HepG2 (cell line): ENCODE measurements around the gene PARP3. TPM values are rescaled to one million over a fixed set of nuclear protein-coding genes. Genes with fewer than 3 reads are reported as not detected.

Experiments
- ATAC-seq: fragments of 200-7000 bp; cut with Tn5 transposase; 3 replicates; pipeline ENCODE4 v1.9.1; 2020; ENCODE audit warnings: mild to moderate bottlenecking, moderate library complexity
- BruUV-seq: library from RNA; stranded (reverse); fragments of 400-500 nt; replicated peaks from 2 replicates; lab custom pipeline; 2021; lab: Mats Ljungman, UMichigan
- CTCF ChIA-PET: fragments of 300-600 bp; formaldehyde crosslinking; extraction: SDS; loops from one replicate; lab custom pipeline; 2021; ENCODE audit warnings: low total read pairs, inconsistent platforms, low intra/inter-chr PET ratio; lab: Yijun Ruan, JAX
- POLR2A ChIA-PET: fragments of 350-600 bp; sonication (Branson Sonifier 250); formaldehyde crosslinking; loops from one replicate; lab custom pipeline; 2020; ENCODE audit warnings: antibody characterized with exemption, inconsistent platforms; lab: Yijun Ruan, JAX
- DNase-seq: peaks from one replicate; pipeline ENCODE4 v3.0.0-alpha.2; 2015; ENCODE audit warnings: low spot score
- FAIRE-seq: peaks from 3 replicates; lab custom pipeline; 2011; peaks lifted over from hg19 to GRCh38; lab: Jason Lieb, UNC
- H2AFZ ChIP-seq: one replicate; pipeline ENCODE4 v1.6.1; 2011; ENCODE audit warnings: low read length, inconsistent platforms
- H3K27ac ChIP-seq: fragments of 300-600 bp; 3 replicates; pipeline ENCODE4 v1.8.0; 2011; ENCODE audit warnings: mixed run types, mild to moderate bottlenecking, mixed read lengths, low read length, inconsistent platforms; ENCODE audit not compliant: insufficient read depth; ENCODE audit errors: extremely low read length
- H3K27me3 ChIP-seq, 2 experiments: fragments of 200-600 bp in 1 of 2; 2 replicates in 1 of 2; 3 replicates in 1 of 2; pipeline versions ENCODE4 v1.6.0 to v1.8.0; 2011; ENCODE audit warnings: low read length in 2 of 2, mild to moderate bottlenecking in 2 of 2, moderate library complexity in 2 of 2, inconsistent platforms in 1 of 2; ENCODE audit not compliant: insufficient read depth in 2 of 2, control insufficient read depth in 1 of 2
- H3K36me3 ChIP-seq, 2 experiments: fragments of 200-600 bp in 1 of 2; replicated peaks in 1 of 2; 2 replicates in 1 of 2; 3 replicates in 1 of 2; pipeline versions ENCODE4 v1.5.1 to v1.8.0; 2011; ENCODE audit warnings: low read length in 2 of 2, inconsistent platforms in 1 of 2; ENCODE audit not compliant: insufficient read depth in 2 of 2, control insufficient read depth in 1 of 2
- H3K4me1 ChIP-seq: 2 replicates; pipeline ENCODE4 v1.5.1; 2012; ENCODE audit warnings: low read length, inconsistent platforms; ENCODE audit not compliant: insufficient read depth
- H3K4me2 ChIP-seq: 2 replicates; pipeline ENCODE4 v1.6.0; 2011; ENCODE audit warnings: low read depth, low read length, inconsistent platforms
- H3K4me3 ChIP-seq, 3 experiments: fragments of 200-600 bp in 1 of 3; sonication (generic), shearing (Covaris generic) in 1 of 3; replicated peaks in 1 of 3; 2 replicates each; pipeline ENCODE4 v1.5.1; 2011 to 2016; ENCODE audit warnings: low read length in 3 of 3, inconsistent platforms in 2 of 3, low read depth in 2 of 3, mild to moderate bottlenecking in 2 of 3, control low read depth in 1 of 3, mixed read lengths in 1 of 3; ENCODE audit not compliant: insufficient read depth in 1 of 3
- H3K79me2 ChIP-seq: one replicate; pipeline ENCODE4 v1.6.1; 2011; ENCODE audit warnings: low read length, inconsistent platforms; ENCODE audit not compliant: insufficient read depth
- H3K9ac ChIP-seq: 2 replicates; pipeline ENCODE4 v1.6.0; 2011; ENCODE audit warnings: mild to moderate bottlenecking, low read depth, low read length, inconsistent platforms; ENCODE audit not compliant: insufficient read depth
- H3K9me3 ChIP-seq: 2 replicates; pipeline ENCODE4 v1.5.1; 2012; ENCODE audit warnings: mild to moderate bottlenecking, low read length
- H4K20me1 ChIP-seq: 2 replicates; pipeline ENCODE4 v1.6.0; 2011; ENCODE audit warnings: inconsistent platforms, mild to moderate bottlenecking, low read length, moderate library complexity; ENCODE audit not compliant: insufficient read depth
- ARNTL ChIP-seq: sonication (generic); formaldehyde crosslinking; IDR thresholded peaks from 2 replicates; pipeline ENCODE4 v1.4.0; 2020; ENCODE audit warnings: mild to moderate bottlenecking, missing genetic modification reagents
- MATR3 ChIP-seq: sonication (generic); formaldehyde crosslinking; IDR thresholded peaks from 2 replicates; pipeline ENCODE4 v1.4.0; 2020; ENCODE audit warnings: missing genetic modification reagents
- MTA1 ChIP-seq: sonication (generic); formaldehyde crosslinking; IDR thresholded peaks from 2 replicates; pipeline ENCODE4 v1.4.0; 2020; ENCODE audit warnings: missing genetic modification reagents, mild to moderate bottlenecking, borderline replicate concordance
- NR2C2 ChIP-seq: sonication (generic); formaldehyde crosslinking; IDR thresholded peaks from 2 replicates; pipeline ENCODE4 v1.4.0; 2020; ENCODE audit warnings: missing genetic modification reagents, mild to moderate bottlenecking, moderate library complexity, borderline replicate concordance
- POLR2G ChIP-seq: fragments of 200-400 bp; formaldehyde crosslinking; IDR thresholded peaks from 2 replicates; pipeline ENCODE4 v1.6.1; 2018; ENCODE audit warnings: mild to moderate bottlenecking, low read depth, low read length, moderate library complexity
- RBAK ChIP-seq: sonication (generic); formaldehyde crosslinking; IDR thresholded peaks from 2 replicates; pipeline ENCODE4 v1.5.1; 2020; ENCODE audit warnings: mild to moderate bottlenecking, missing genetic modification reagents
- RFXANK ChIP-seq: IDR thresholded peaks from 2 replicates; pipeline ENCODE4 v1.6.1; 2016
- SRY ChIP-seq: sonication (generic); formaldehyde crosslinking; IDR thresholded peaks from 2 replicates; pipeline ENCODE4 v1.8.0; 2022; ENCODE audit warnings: mild to moderate bottlenecking, missing genetic modification reagents
- ZNF10 ChIP-seq: sonication (generic); formaldehyde crosslinking; IDR thresholded peaks from 2 replicates; pipeline ENCODE4 v1.4.0; 2020; ENCODE audit warnings: mild to moderate bottlenecking, low read depth, missing genetic modification reagents, borderline replicate concordance
- ZNF121 ChIP-seq: sonication (generic); formaldehyde crosslinking; IDR thresholded peaks from 2 replicates; pipeline ENCODE4 v1.5.0; 2020; ENCODE audit warnings: mild to moderate bottlenecking, missing genetic modification reagents
- ZNF333 ChIP-seq: sonication (generic); formaldehyde crosslinking; IDR thresholded peaks from 2 replicates; pipeline ENCODE4 v1.4.0; 2020; ENCODE audit warnings: mild to moderate bottlenecking, missing genetic modification reagents, borderline replicate concordance
- WGBS: methylation state at CpG from one replicate; pipeline ENCODE4 v1.1.6; 2017; ENCODE audit warnings: low lambda C conversion rate; 5-methylcytosine and 5-hydroxymethylcytosine counted together
- in situ Hi-C: cut with HindIII; loops from 2 replicates; pipeline ENCODE4 v1.10.0; 2017; ENCODE audit warnings: low pct_unique_long_range_greater_than_20kb; ENCODE audit not compliant: extremely low pct_ligation_motif_present
- intact Hi-C: fragments of 100-400 bp; cut with micrococcal nuclease; formaldehyde crosslinking; loops from one replicate; pipeline ENCODE4 v1.10.0; 2022; ENCODE audit not compliant: unreplicated experiment
- polyA plus RNA-seq, 8 experiments: library from polyadenylated mRNA; depleted of rRNA in 3 of 8; stranded (reverse) in 7 of 8; unstranded in 1 of 8; fragments of >200 nt; fragmentation: Illumina TruSeq in 4 of 8; extraction: Trizol in 4 of 8; gene quantifications; 2 replicates each; pipeline versions ENCODE4 v1.2.1 to v1.2.3, GENCODE V29; 2011 to 2016; ENCODE audit warnings: low read depth in 4 of 8, missing spikeins in 1 of 8, mixed read lengths in 1 of 8; ENCODE audit not compliant: insufficient read depth in 1 of 8
- total RNA-seq, 5 experiments: library from RNA; depleted of rRNA; stranded (reverse); fragments of >200 nt; fragmentation: Illumina TruSeq; extraction: Trizol; gene quantifications; 2 replicates each; pipeline ENCODE4 v1.2.3, GENCODE V29; 2016; ENCODE audit warnings: low read depth in 1 of 5
- TF ChIP-seq, protein P1 (sequence below): sonication (generic); formaldehyde crosslinking; IDR thresholded peaks from 2 replicates; pipeline ENCODE4 v1.8.1; 2022; ENCODE audit warnings: low read depth, mild to moderate bottlenecking, missing genetic modification reagents
- TF ChIP-seq, protein P2 (sequence below): sonication (generic); formaldehyde crosslinking; IDR thresholded peaks from 2 replicates; pipeline ENCODE4 v1.5.0; 2020; ENCODE audit warnings: mild to moderate bottlenecking, missing genetic modification reagents, borderline replicate concordance
- TF ChIP-seq, protein P3 (sequence below): sonication (generic); formaldehyde crosslinking; IDR thresholded peaks from 2 replicates; pipeline ENCODE4 v1.8.0; 2022; ENCODE audit warnings: mild to moderate bottlenecking, missing genetic modification reagents, moderate library complexity
- TF ChIP-seq, protein P4 (sequence below): IDR thresholded peaks from 2 replicates; pipeline ENCODE4 v1.6.1; 2016; ENCODE audit warnings: mild to moderate bottlenecking

PARP3 gene
- total and polyA plus RNA-seq, 2 of the 13 experiments (the other 11 are each of a cell fraction or from before 2014, with no cell fraction given) = 11.2 to 21.5 TPM

DNA sequence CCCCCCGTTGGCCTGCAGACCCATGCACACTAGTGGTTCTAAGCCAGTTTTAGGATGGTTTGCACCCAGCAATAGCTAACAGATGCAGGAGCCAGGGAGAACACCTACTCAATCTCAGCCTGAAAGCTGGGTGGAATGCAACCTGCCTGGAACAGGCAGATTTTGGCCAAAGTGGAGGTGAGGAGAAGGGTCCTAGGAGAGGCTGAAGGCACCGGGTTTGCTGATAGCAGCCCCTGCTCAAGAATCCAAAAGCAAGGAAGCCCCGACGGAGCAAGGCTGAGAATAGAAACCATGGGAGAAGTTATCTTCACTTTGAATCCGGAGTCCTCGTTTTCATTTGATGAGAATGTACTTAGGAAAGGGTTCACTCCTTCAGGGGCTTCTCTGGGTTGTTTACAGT lies 10.4 kb upstream of the PARP3 start:
- Histone ChIP-seq H3K4me3 (no peak overlapping the region), H3K9me3 (no peaks in the 10 kb centered on the region), H3K9ac (no peak overlapping the region), H3K36me3 (peaks cover 12 to 38% of the 10 kb centered on the region in 2 experiments; a peak in 4 of 5 replicates), H2AFZ (no peak overlapping the region), H3K27ac (no peak overlapping the region), H3K4me2 (no peak overlapping the region), H3K79me2 (no peaks in the 10 kb centered on the region), H3K27me3 (no peaks in the 10 kb centered on the region), H4K20me1 (no peaks in the 10 kb centered on the region), H3K4me1 (no peaks in the 10 kb centered on the region)
- intact Hi-C loops = no loop called here
- ChIA-PET CTCF (no interaction called here), POLR2A (interaction anchor here (0.7 to 3.3 kb wide), 3 partner anchors 10 to 15 kb away, joined by 3 to 15 read pairs (median 3); partner anchors contain the start of gene RRP9)
- in situ Hi-C loops = no loop called here
- no peak for DNase-seq
- ATAC-seq = no peak
- no TSS peak for BruUV-seq
- TF ChIP-seq RBAK (CRISPR knock-in tag) (no peak), NR2C2 (CRISPR knock-in tag) (no peak), ZNF10 (CRISPR knock-in tag) (no peak), MATR3 (CRISPR knock-in tag) (no peak), ARNTL (CRISPR knock-in tag) (no peak), SRY (no peak), RFXANK (CRISPR knock-in tag) (no peak), MTA1 (CRISPR knock-in tag) (no peak), ZNF333 (CRISPR knock-in tag) (no peak), POLR2G (no peak), ZNF121 (CRISPR knock-in tag) (no peak)
- TF ChIP-seq, protein P1, sequence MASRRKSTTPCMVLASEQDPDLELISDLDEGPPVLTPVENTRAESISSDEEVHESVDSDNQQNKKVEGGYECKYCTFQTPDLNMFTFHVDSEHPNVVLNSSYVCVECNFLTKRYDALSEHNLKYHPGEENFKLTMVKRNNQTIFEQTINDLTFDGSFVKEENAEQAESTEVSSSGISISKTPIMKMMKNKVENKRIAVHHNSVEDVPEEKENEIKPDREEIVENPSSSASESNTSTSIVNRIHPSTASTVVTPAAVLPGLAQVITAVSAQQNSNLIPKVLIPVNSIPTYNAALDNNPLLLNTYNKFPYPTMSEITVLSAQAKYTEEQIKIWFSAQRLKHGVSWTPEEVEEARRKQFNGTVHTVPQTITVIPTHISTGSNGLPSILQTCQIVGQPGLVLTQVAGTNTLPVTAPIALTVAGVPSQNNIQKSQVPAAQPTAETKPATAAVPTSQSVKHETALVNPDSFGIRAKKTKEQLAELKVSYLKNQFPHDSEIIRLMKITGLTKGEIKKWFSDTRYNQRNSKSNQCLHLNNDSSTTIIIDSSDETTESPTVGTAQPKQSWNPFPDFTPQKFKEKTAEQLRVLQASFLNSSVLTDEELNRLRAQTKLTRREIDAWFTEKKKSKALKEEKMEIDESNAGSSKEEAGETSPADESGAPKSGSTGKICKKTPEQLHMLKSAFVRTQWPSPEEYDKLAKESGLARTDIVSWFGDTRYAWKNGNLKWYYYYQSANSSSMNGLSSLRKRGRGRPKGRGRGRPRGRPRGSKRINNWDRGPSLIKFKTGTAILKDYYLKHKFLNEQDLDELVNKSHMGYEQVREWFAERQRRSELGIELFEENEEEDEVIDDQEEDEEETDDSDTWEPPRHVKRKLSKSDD = no peak
- TF ChIP-seq, protein P2, sequence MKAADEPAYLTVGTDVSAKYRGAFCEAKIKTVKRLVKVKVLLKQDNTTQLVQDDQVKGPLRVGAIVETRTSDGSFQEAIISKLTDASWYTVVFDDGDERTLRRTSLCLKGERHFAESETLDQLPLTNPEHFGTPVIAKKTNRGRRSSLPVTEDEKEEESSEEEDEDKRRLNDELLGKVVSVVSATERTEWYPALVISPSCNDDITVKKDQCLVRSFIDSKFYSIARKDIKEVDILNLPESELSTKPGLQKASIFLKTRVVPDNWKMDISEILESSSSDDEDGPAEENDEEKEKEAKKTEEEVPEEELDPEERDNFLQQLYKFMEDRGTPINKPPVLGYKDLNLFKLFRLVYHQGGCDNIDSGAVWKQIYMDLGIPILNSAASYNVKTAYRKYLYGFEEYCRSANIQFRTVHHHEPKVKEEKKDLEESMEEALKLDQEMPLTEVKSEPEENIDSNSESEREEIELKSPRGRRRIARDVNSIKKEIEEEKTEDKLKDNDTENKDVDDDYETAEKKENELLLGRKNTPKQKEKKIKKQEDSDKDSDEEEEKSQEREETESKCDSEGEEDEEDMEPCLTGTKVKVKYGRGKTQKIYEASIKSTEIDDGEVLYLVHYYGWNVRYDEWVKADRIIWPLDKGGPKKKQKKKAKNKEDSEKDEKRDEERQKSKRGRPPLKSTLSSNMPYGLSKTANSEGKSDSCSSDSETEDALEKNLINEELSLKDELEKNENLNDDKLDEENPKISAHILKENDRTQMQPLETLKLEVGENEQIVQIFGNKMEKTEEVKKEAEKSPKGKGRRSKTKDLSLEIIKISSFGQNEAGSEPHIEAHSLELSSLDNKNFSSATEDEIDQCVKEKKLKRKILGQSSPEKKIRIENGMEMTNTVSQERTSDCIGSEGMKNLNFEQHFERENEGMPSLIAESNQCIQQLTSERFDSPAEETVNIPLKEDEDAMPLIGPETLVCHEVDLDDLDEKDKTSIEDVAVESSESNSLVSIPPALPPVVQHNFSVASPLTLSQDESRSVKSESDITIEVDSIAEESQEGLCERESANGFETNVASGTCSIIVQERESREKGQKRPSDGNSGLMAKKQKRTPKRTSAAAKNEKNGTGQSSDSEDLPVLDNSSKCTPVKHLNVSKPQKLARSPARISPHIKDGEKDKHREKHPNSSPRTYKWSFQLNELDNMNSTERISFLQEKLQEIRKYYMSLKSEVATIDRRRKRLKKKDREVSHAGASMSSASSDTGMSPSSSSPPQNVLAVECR (CRISPR knock-in tag) = no peak
- TF ChIP-seq, protein P3, sequence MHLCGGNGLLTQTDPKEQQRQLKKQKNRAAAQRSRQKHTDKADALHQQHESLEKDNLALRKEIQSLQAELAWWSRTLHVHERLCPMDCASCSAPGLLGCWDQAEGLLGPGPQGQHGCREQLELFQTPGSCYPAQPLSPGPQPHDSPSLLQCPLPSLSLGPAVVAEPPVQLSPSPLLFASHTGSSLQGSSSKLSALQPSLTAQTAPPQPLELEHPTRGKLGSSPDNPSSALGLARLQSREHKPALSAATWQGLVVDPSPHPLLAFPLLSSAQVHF (CRISPR knock-in tag) = no peak
- TF ChIP-seq, protein P4, sequence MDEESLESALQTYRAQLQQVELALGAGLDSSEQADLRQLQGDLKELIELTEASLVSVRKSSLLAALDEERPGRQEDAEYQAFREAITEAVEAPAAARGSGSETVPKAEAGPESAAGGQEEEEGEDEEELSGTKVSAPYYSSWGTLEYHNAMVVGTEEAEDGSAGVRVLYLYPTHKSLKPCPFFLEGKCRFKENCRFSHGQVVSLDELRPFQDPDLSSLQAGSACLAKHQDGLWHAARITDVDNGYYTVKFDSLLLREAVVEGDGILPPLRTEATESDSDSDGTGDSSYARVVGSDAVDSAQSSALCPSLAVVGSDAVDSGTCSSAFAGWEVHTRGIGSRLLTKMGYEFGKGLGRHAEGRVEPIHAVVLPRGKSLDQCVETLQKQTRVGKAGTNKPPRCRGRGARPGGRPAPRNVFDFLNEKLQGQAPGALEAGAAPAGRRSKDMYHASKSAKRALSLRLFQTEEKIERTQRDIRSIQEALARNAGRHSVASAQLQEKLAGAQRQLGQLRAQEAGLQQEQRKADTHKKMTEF (CRISPR knock-in tag) = no peak
- FAIRE-seq = no peak
- 98% methylated on average over 6 of the region's 6 CpGs for WGBS
